ENCODE results near the gene PAXIP1.

The PAXIP1 gene

GRCh38 chr7:155032978-155033377, 30.1 kb upstream of the PAXIP1 start:
- no peak for DNase-seq (ENCODE audit: low read depth, low spot score)
- in situ Hi-C loops (cut with HindIII; ENCODE audit: low sequenced_read_pairs) = no loop called here

DNA sequence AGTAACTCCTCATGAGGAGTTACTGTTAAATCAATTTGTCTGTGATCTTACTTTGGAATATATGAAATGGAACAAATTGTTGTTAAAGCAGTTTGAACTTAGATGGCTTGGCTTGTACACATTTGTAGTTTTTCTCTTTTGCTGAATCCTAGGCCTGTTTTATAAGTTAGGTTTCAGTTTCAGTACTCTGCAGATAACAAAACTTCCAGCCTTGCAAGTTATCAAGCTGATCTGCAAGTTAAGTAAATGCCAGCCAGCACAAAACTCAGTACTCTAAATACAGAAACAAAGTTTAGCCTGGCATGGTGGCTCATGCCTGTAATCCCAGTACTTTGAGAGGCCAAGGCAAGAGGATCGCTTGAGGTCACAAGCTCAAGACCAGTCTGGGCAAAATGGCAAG, 25.0 kb upstream of the PAXIP1 start:
- in situ Hi-C loops (cut with HindIII; ENCODE audit: low sequenced_read_pairs) = no loop called here
- no peak overlapping the region for H3K4me3 ChIP-seq (ENCODE audit: low read depth, low read length)
- TF ChIP-seq, protein P1, sequence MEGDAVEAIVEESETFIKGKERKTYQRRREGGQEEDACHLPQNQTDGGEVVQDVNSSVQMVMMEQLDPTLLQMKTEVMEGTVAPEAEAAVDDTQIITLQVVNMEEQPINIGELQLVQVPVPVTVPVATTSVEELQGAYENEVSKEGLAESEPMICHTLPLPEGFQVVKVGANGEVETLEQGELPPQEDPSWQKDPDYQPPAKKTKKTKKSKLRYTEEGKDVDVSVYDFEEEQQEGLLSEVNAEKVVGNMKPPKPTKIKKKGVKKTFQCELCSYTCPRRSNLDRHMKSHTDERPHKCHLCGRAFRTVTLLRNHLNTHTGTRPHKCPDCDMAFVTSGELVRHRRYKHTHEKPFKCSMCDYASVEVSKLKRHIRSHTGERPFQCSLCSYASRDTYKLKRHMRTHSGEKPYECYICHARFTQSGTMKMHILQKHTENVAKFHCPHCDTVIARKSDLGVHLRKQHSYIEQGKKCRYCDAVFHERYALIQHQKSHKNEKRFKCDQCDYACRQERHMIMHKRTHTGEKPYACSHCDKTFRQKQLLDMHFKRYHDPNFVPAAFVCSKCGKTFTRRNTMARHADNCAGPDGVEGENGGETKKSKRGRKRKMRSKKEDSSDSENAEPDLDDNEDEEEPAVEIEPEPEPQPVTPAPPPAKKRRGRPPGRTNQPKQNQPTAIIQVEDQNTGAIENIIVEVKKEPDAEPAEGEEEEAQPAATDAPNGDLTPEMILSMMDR (IDR thresholded peaks at IDR 0.05; ENCODE audit: low read depth, low read length) = no peak
- no peak for DNase-seq (ENCODE audit: low read depth, low spot score)

More at GRCh38 chr7:155032978-155033377, 30.1 kb upstream of the PAXIP1 start:
- no peak overlapping the region for H3K4me3 ChIP-seq (ENCODE audit: low read depth, low read length)
- TF ChIP-seq, protein P1 (IDR thresholded peaks at IDR 0.05; ENCODE audit: low read depth, low read length) = no peak

DNA sequence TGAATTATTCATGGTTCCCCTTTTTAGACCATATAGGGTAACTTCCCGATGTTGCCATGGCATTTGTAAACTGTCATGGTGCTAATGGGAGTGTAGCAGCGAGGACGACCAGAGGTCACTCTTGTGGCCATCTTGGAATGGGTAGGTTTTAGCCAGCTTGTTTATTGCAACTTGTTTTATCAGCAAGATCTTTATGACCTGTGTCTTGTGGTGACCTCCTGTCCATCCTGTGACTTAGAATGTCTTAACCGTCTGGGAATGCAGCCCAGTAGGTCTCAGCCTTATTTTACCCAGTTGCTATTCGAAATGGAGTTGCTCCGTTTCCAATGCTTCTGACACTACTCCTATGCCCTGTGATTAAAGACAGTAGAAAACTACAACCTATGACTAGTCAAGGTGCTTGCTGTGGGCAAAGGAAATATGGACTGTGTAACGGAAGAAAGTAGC, 18.8 kb upstream of the PAXIP1 start:
- no peak for DNase-seq (ENCODE audit: low read depth, low spot score)
- TF ChIP-seq, protein P1 (IDR thresholded peaks at IDR 0.05; ENCODE audit: low read depth, low read length) = no peak
- H3K4me3 ChIP-seq (ENCODE audit: low read depth, low read length) = no peak overlapping the region
- in situ Hi-C loops (cut with HindIII; ENCODE audit: low sequenced_read_pairs) = no loop called here

GRCh38 chr7:155020996-155021395, 18.1 kb upstream of the PAXIP1 start:
- in situ Hi-C loops (cut with HindIII; ENCODE audit: low sequenced_read_pairs) = no loop called here
- DNase-seq (ENCODE audit: low read depth, low spot score) = no peak
- H3K4me3 ChIP-seq (ENCODE audit: low read depth, low read length) = no peak overlapping the region
- TF ChIP-seq, protein P1 (IDR thresholded peaks at IDR 0.05; ENCODE audit: low read depth, low read length) = no peak

DNA sequence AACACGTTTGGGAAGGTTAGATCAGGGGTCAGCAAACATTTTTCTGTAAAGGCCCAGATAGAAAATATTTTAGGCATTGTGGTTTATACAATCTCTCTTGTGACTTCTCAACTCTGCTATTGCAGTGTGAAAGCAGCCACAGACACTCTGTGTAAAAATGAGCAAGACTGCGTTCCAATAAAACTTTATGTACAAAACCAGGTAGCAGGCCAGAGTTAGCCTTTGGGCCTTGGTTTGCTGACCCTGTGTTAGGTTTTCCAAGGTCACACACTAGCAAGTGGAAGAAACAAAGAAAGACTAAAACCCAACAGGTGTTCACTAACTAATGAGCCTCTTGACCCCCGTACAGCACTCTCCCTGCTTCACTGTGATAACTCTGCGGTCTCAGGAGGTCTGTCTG, 14.9 kb upstream of the PAXIP1 start:
- H3K4me3 ChIP-seq (ENCODE audit: low read depth, low read length) = no peak overlapping the region
- no peak for DNase-seq (ENCODE audit: low read depth, low spot score)
- in situ Hi-C loops (cut with HindIII; ENCODE audit: low sequenced_read_pairs) = no loop called here
- TF ChIP-seq, protein P1 (IDR thresholded peaks at IDR 0.05; ENCODE audit: low read depth, low read length) = no peak

GRCh38 chr7:155011086-155011485, 8.2 kb upstream of the PAXIP1 start:
- no peak overlapping the region for H3K4me3 ChIP-seq (ENCODE audit: low read depth, low read length)
- TF ChIP-seq, protein P1 (IDR thresholded peaks at IDR 0.05; ENCODE audit: low read depth, low read length) = no peak
- in situ Hi-C loops (cut with HindIII; ENCODE audit: low sequenced_read_pairs) = no loop called here
- DNase-seq (ENCODE audit: low read depth, low spot score) = no peak

Measured in astrocyte of the spinal cord (primary cell).